Esophagus (tissue), 2 donors: Measurements from ENCODE around the gene ATP2A2. TPM values are rescaled to one million over a fixed set of nuclear protein-coding genes. Genes with fewer than 3 reads are reported as not detected.
"Not testable (repeated sequence)": the region's sequence is repeated elsewhere in the genome, so short reads cannot be mapped to it uniquely, and the experiment has no call there.

Experiments used
- H3K27ac ChIP-seq, 2 donors: one replicate each; pipeline ENCODE4 v1.5.1; 2013; ENCODE audit warnings: low read depth in 2 of 2, mild to moderate bottlenecking in 2 of 2, inconsistent platforms in 1 of 2, low read length in 1 of 2, moderate library complexity in 1 of 2
- H3K27me3 ChIP-seq, 2 donors: one replicate each; pipeline ENCODE4 v1.6.1; 2013; ENCODE audit warnings: low read length in 2 of 2, control low read depth in 1 of 2, mild to moderate bottlenecking in 1 of 2; ENCODE audit not compliant: insufficient read depth in 2 of 2, control insufficient read depth in 1 of 2
- H3K36me3 ChIP-seq, 2 donors: one replicate each; pipeline ENCODE4 v1.6.1; 2013; ENCODE audit warnings: low read length in 1 of 2; ENCODE audit not compliant: control insufficient read depth in 2 of 2, insufficient read depth in 2 of 2
- H3K4me1 ChIP-seq, 2 donors: one replicate each; pipeline ENCODE4 v1.6.1; 2013; ENCODE audit warnings: low read length in 1 of 2; ENCODE audit not compliant: control insufficient read depth in 2 of 2, insufficient read depth in 2 of 2
- H3K4me3 ChIP-seq, 2 donors: one replicate each; pipeline ENCODE4 v1.5.1; 2013; ENCODE audit warnings: low read length in 2 of 2, mild to moderate bottlenecking in 2 of 2, low read depth in 1 of 2, moderate library complexity in 1 of 2
- H3K9me3 ChIP-seq, 2 donors: one replicate each; pipeline ENCODE4 v1.6.1; 2013; ENCODE audit warnings: mild to moderate bottlenecking in 2 of 2, low read depth in 1 of 2, low read length in 1 of 2, moderate library complexity in 1 of 2; ENCODE audit not compliant: control insufficient read depth in 2 of 2, insufficient read depth in 1 of 2
- WGBS, 2 donors: extraction: QIAGEN DNeasy Blood & Tissue Kit; methylation state at CpG; one replicate each; pipeline ENCODE4 v1.1.7; 2013; 5-methylcytosine and 5-hydroxymethylcytosine counted together
- polyA plus RNA-seq, 2 donors: library from polyadenylated mRNA; stranded (reverse); fragments of 200-250 nt; gene quantifications; one replicate each; pipeline ENCODE4 v1.2.3, GENCODE V29; 2013
- donor health status: healthy with polysubstance abuse.
- donor health status: Bipolar disorder and iron deficiency.

ATP2A2 gene
- polyA plus RNA-seq, 2 donors, result 40.7 to 102 TPM

GRCh38 chr12:110255890-110256456, 25.1 kb upstream of the ATP2A2 start:
- not testable (repeated sequence) for H3K9me3 ChIP-seq, H3K27me3 ChIP-seq, H3K36me3 ChIP-seq, H3K27ac ChIP-seq, H3K4me1 ChIP-seq, H3K4me3 ChIP-seq
- 89% methylated on average over 11 of the region's 11 CpGs for WGBS, 2 donors

GRCh38 chr12:110256780-110257431, 24.1 kb upstream of the ATP2A2 start:
- H3K27ac ChIP-seq, result no peak overlapping the region
- peaks cover 0 to 2% of the 10 kb centered on the region in 2 donors for H3K4me1 ChIP-seq
- no peaks in the 10 kb centered on the region for H3K9me3 ChIP-seq
- no peaks in the 10 kb centered on the region for H3K36me3 ChIP-seq
- WGBS, 2 donors, result 71 to 77% methylated on average over 12 of the region's 12 CpGs
- no peak overlapping the region for H3K4me3 ChIP-seq
- no peaks in the 10 kb centered on the region for H3K27me3 ChIP-seq

DNA sequence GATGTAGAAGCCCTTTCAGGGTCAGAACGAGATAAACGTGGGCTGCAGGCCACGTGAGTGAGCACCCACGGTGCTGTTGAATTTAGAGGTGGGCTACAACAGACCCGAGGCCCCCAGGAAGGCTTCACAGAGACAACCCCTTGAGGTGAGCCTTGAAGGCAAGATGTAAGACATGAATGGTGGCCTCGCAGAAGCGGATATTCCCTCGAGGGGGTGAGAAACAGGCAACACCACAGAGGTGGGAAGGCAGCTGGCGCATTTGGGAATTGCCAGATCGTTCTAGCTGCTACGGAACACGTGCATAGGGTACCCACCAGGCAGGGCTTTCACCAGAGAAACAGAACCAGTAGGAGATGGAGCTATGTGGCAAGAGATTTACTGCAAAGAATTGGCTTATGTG, 22.6 kb upstream of the ATP2A2 start:
- Histone ChIP-seq H3K36me3 (no peaks in the 10 kb centered on the region), H3K4me1 (peaks cover 0 to 2% of the 10 kb centered on the region in 2 donors), H3K27me3 (no peaks in the 10 kb centered on the region), H3K9me3 (no peaks in the 10 kb centered on the region), H3K4me3 (no peak overlapping the region), H3K27ac (no peak overlapping the region)
- 91 to 92% methylated on average over 12 of the region's 12 CpGs for WGBS, 2 donors

DNA sequence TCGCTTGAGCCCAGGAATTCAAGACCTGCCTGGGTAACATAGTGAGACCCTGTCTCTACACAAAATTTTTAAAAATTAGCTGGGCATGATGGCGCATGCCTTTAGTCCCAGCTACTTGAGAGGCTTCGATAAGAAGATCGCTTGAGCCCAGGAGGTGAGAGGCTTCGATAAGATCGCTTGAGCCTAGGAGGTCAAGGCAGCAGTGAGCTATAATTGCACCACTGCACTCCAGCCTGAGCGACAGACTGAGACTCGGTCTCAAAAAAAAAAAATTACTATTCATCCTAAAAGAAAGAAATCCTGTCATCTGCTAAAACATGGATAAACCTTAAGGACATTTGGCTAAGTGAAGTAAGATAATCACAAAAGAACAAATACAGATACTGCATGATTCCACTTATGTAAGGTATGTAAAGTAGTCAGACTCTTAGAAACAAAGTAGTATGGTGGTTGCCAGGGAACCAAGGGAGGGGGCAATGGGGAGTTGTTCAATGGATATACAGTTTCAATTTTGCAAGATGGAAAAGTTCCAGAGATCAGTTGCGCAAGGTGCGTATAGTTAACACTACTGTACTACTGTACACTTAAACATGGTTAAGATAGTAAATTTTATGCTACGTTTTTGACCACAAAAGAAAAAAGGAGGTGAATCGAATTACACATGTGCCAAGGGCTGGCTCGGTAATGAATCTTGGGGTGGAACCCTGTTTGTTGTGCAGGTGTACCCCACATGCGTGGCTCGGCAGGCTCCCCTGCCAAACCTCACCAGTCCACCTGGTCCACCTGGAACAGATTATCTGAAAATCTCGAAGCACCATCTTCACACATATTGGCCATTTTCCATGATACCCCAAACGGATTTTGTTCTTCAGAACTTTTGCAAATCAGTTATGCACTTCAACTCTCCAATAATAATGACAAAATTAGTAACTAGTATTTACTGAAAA, 18.3 kb upstream of the ATP2A2 start:
- H3K27ac ChIP-seq, result peak overlapping the region in 1 of 2 donors; percentile 2
- no peaks in the 10 kb centered on the region for H3K27me3 ChIP-seq
- peaks cover 2 to 3% of the 10 kb centered on the region in 2 donors for H3K4me1 ChIP-seq
- WGBS, 2 donors, result 59 to 65% methylated on average over 17 of the region's 17 CpGs
- H3K4me3 ChIP-seq, result no peak overlapping the region
- no peaks in the 10 kb centered on the region for H3K36me3 ChIP-seq
- H3K9me3 ChIP-seq, result no peaks in the 10 kb centered on the region

GRCh38 chr12:110266381-110266960, 14.6 kb upstream of the ATP2A2 start:
- H3K27me3 ChIP-seq, result no peaks in the 10 kb centered on the region
- H3K36me3 ChIP-seq, result no peaks in the 10 kb centered on the region
- no peaks in the 10 kb centered on the region for H3K9me3 ChIP-seq
- peaks cover 3 to 10% of the 10 kb centered on the region in 2 donors for H3K4me1 ChIP-seq
- H3K4me3 ChIP-seq, result no peak overlapping the region
- 68 to 73% methylated on average over 5 of the region's 5 CpGs for WGBS, 2 donors
- peak overlapping the region; percentile 24 to 48 for H3K27ac ChIP-seq

GRCh38 chr12:110266980-110267620, 13.9 kb upstream of the ATP2A2 start:
- peaks cover 3 to 10% of the 10 kb centered on the region in 2 donors for H3K4me1 ChIP-seq
- no peaks in the 10 kb centered on the region for H3K9me3 ChIP-seq
- peak overlapping the region; percentile 24 to 48 for H3K27ac ChIP-seq
- no peaks in the 10 kb centered on the region for H3K27me3 ChIP-seq
- H3K4me3 ChIP-seq, result no peak overlapping the region
- WGBS, 2 donors, result 17 to 26% methylated on average over 9 of the region's 9 CpGs
- H3K36me3 ChIP-seq, result no peaks in the 10 kb centered on the region

DNA sequence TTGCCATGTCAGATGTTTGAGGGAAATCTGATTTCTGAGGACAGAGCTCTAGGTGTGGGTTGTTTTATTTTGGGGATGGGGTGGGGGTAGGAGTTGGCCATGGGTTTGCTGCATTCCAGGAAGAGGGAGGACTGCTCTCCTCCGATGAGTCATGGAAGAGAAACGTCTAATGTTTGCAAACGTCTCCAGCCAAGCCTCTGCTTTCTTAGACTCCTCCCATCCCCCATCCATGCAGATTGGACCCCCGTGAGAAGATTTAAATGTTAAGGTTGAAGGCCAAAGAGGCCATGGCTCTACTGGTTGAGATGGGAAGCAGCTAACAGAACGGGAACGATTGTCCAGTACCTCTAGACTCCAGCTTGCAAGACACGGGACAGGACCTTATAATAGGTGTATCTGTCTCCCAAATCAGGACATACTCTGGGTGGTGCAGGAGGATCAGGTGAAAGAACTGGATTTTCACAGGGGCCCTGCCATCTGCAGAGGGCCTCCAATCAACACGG, 11.4 kb upstream of the ATP2A2 start:
- WGBS, 2 donors, result 32 to 48% methylated on average over 8 of the region's 8 CpGs
- H3K27ac ChIP-seq, result peak overlapping the region; percentile 29 to 47
- no peak overlapping the region for H3K4me3 ChIP-seq
- H3K36me3 ChIP-seq, result no peaks in the 10 kb centered on the region
- no peaks in the 10 kb centered on the region for H3K27me3 ChIP-seq
- peaks cover 3 to 10% of the 10 kb centered on the region in 2 donors for H3K4me1 ChIP-seq
- no peaks in the 10 kb centered on the region for H3K9me3 ChIP-seq

- Histone ChIP-seq H3K27ac (peak overlapping the region; percentile 29 to 47), H3K36me3 (no peaks in the 10 kb centered on the region), H3K9me3 (no peaks in the 10 kb centered on the region), H3K4me3 (no peak overlapping the region), H3K4me1 (peaks cover 3 to 10% of the 10 kb centered on the region in 2 donors), H3K27me3 (no peaks in the 10 kb centered on the region)
- WGBS, 2 donors, result 44 to 55% methylated on average over 5 of the region's 5 CpGs
These were observed 10.7 kb upstream of the ATP2A2 start for GRCh38 chr12:110270125-110270962.
